Fibroblast of lung (primary cell): ENCODE measurements around the gene CLIP4.

Experiments used
- CTCF ChIP-seq, 2 donors: IDR thresholded peaks in 1 of 2; conservative IDR thresholded peaks in 1 of 2; 1 replicate in 1 of 2; 2 replicates in 1 of 2; pipeline ENCODE4 v1.5.1; 2011 to 2012; ENCODE audit warnings: low read length in 2 of 2, control low read depth in 1 of 2, inconsistent platforms in 1 of 2, low read depth in 1 of 2, mild to moderate bottlenecking in 1 of 2
- EZH2 ChIP-seq: IDR thresholded peaks from 2 replicates; pipeline ENCODE4 v1.5.1; 2012; ENCODE audit warnings: low read length, control low read depth, mild to moderate bottlenecking; ENCODE audit errors: missing control alignments

- TF ChIP-seq CTCF (conservative IDR thresholded peaks at IDR 0.05 in 1 of 2, IDR thresholded peaks at IDR 0.05 in 1 of 2; ENCODE audit: low read depth in 1 of 2, low read length in 2 of 2) (no peak), EZH2 (no peak)
These were observed 4.0 kb downstream of the CLIP4 start for GRCh38 chr2:29119211-29119610.
